ENCODE results near the gene TMEM11. TPM values are rescaled to one million over a fixed set of nuclear protein-coding genes. Genes with fewer than 3 reads are reported as not detected.

The TMEM11 gene
- total and polyA plus RNA-seq, 2 of the 8 experiments (the other 6 are each of a cell fraction or from before 2014, with no cell fraction given), result 33.3 to 90.4 TPM

DNA sequence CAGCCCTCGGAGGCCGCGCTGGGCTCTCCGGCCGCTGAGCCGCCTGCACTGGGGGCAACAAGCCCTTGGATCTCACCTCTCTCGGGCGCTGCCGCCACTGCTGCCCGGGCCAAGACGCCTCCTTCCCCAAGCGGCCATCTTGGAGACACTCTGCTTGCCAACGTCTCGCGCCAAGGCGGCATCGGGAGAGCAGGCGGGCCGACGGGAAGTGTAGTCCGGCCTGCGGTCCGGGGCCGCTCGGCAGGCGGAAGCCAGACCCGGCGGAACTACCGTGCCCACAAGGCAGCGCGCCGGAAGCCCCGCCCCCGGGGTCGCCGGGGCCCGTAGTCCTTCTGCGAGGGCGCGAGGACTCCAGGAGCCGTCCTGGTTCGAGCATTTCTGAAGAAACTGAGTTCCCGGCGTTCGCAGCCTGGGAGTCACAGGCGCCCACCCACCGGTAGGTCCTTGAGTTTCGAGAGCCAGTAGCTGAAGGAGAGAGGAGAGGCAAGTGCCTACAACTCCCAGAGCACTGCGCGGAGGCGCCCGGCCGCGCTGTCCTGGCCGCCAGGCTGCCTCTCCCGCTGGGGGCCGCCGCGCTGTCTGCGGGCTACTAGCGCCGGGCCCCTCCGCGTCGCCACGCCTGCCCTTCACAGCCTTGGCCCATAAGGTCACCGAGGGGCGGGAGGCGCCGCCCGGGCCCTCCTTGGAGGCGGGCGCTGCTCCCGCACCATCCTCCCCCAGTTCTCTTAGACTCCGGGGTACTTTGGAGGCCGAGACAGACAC is at the start of gene TMEM11 (continued):
- peak; percentile 61; the same call in 1 of the 2 replicates for TF ChIP-seq BRCA1 (IDR thresholded peaks at IDR 0.05; ENCODE audit: low read depth, low read length)
- TF ChIP-seq, protein P1, sequence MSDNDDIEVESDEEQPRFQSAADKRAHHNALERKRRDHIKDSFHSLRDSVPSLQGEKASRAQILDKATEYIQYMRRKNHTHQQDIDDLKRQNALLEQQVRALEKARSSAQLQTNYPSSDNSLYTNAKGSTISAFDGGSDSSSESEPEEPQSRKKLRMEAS (IDR thresholded peaks at IDR 0.05), result no peak
- 0 out of 2 replicates have a peak, but pooled peaks have one; percentile 38 for TF ChIP-seq SP1 (IDR thresholded peaks at IDR 0.05; ENCODE audit: low read depth, low read length)
- no peak for TF ChIP-seq BCL11A (IDR thresholded peaks at IDR 0.05; ENCODE audit: low read depth in 2 of 2, low read length in 2 of 2)
- no peak for TF ChIP-seq NANOG (IDR thresholded peaks at IDR 0.05; ENCODE audit: insufficient read depth, low read depth, low read length, poor library complexity, severe bottlenecking)
- no peak for TF ChIP-seq RNF2 (IDR thresholded peaks at IDR 0.05; ENCODE audit: borderline replicate concordance, low read depth, low read length, missing control alignments, poor library complexity, severe bottlenecking)
- no peak for TF ChIP-seq MAFK (IDR thresholded peaks at IDR 0.05; ENCODE audit: low read depth, low read length)
- TF ChIP-seq EGR1 (IDR thresholded peaks at IDR 0.05; ENCODE audit: borderline replicate concordance, low read depth, low read length), result no peak
- TF ChIP-seq JUND (IDR thresholded peaks at IDR 0.05; ENCODE audit: low read length), result no peak
- TF ChIP-seq, protein P2, sequence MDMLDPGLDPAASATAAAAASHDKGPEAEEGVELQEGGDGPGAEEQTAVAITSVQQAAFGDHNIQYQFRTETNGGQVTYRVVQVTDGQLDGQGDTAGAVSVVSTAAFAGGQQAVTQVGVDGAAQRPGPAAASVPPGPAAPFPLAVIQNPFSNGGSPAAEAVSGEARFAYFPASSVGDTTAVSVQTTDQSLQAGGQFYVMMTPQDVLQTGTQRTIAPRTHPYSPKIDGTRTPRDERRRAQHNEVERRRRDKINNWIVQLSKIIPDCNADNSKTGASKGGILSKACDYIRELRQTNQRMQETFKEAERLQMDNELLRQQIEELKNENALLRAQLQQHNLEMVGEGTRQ (IDR thresholded peaks at IDR 0.05; ENCODE audit: low read length), result no peak
- no peak for TF ChIP-seq TEAD4 (IDR thresholded peaks at IDR 0.05; ENCODE audit: low read depth, low read length)
- TF ChIP-seq SP2 (IDR thresholded peaks at IDR 0.05; ENCODE audit: low read length), result no peak
- TF ChIP-seq CEBPB (IDR thresholded peaks at IDR 0.05; ENCODE audit: low read depth, low read length), result no peak
- peak; percentile 79 for TF ChIP-seq POLR2AphosphoS5 (IDR thresholded peaks at IDR 0.05; ENCODE audit: low read depth, low read length)

Measured in H1 (cell line).